ENCODE measurements around the gene NPY. TPM values are rescaled to one million over a fixed set of nuclear protein-coding genes. Genes with fewer than 3 reads are reported as not detected.

NPY gene
- total RNA-seq (2021; ENCODE audit: unreplicated experiment) (not detected), Bru-seq, nascent RNA (not detected), BruChase-seq, experiment 1, labeled RNA remaining after a 2-hour chase (percentile 9 among the genes with signal in this experiment), BruChase-seq, experiment 2, labeled RNA remaining after a 6-hour chase (not detected)
- polyA plus RNA-seq (2012; ENCODE audit: insufficient read length) = not detected
- long read RNA-seq = 0 reads

DNA sequence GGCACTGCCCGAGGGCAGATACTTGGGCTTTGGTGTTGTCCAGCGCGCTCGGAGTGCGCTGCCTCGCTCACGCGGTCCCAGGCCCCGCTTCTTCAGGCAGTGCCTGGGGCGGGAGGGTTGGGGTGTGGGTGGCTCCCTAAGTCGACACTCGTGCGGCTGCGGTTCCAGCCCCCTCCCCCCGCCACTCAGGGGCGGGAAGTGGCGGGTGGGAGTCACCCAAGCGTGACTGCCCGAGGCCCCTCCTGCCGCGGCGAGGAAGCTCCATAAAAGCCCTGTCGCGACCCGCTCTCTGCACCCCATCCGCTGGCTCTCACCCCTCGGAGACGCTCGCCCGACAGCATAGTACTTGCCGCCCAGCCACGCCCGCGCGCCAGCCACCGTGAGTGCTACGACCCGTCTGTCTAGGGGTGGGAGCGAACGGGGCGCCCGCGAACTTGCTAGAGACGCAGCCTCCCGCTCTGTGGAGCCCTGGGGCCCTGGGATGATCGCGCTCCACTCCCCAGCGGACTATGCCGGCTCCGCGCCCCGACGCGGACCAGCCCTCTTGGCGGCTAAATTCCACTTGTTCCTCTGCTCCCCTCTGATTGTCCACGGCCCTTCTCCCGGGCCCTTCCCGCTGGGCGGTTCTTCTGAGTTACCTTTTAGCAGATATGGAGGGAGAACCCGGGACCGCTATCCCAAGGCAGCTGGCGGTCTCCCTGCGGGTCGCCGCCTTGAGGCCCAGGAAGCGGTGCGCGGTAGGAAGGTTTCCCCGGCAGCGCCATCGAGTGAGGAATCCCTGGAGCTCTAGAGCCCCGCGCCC is at the start of gene NPY:
NPY (plus strand) TSS at position 294 of the 802 bp plus-strand sequence. CDS start 1,051 bp downstream, outside the sequence.
- POLR2A ChIA-PET = interaction anchor here (0.7 kb wide), 1 partner anchor 519 kb away, joined by 3 read pairs; no protein-coding TSS in a partner anchor

DNA sequence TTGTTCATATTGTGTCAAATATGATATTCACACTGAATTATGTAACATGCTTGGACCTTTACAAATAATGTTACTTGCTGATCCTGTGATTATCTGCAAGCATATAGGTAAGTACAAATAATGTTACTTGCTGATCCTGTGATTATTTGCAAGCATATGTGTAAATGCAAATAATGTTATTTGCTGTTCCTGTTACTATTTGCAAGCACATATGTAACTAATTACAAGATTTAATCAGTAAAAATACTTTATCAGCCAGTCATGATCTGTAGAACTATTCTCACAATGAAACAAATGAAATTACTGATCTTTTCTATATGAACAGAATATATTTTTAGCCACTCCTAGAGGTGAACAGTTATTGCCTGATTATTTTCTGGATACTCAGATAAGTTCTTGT is 44.7 kb upstream of the NPY start:
- H3K27me3 ChIP-seq (ENCODE audit: control insufficient read depth, insufficient read depth, low read length) = peaks cover 10% of the 10 kb centered on the region; the same call in 1 of the 2 replicates
- in situ Hi-C loops (cut with HindIII; ENCODE audit: low pct_unique_long_range_greater_than_20kb, low sequenced_read_pairs) (no loop called here), intact Hi-C loops (cut with micrococcal nuclease; ENCODE audit: unreplicated experiment) (no loop called here)
- H3K36me3 ChIP-seq (ENCODE audit: control insufficient read depth, insufficient read depth, low read length) = no peaks in the 10 kb centered on the region
- no TSS peak for BruUV-seq (replicated peaks)
- H3K4me1 ChIP-seq (ENCODE audit: control insufficient read depth, insufficient read depth, low read length) = no peaks in the 10 kb centered on the region
- ATAC-seq (no peak), DNase-seq (ENCODE audit: low read depth, low spot score) (no peak)
- no peak overlapping the region for H3K27ac ChIP-seq (ENCODE audit: low read length)
- TF ChIP-seq POLR2AphosphoS5 (IDR thresholded peaks at IDR 0.05; ENCODE audit: low read depth, low read length) = no peak
- TF ChIP-seq, protein P1, sequence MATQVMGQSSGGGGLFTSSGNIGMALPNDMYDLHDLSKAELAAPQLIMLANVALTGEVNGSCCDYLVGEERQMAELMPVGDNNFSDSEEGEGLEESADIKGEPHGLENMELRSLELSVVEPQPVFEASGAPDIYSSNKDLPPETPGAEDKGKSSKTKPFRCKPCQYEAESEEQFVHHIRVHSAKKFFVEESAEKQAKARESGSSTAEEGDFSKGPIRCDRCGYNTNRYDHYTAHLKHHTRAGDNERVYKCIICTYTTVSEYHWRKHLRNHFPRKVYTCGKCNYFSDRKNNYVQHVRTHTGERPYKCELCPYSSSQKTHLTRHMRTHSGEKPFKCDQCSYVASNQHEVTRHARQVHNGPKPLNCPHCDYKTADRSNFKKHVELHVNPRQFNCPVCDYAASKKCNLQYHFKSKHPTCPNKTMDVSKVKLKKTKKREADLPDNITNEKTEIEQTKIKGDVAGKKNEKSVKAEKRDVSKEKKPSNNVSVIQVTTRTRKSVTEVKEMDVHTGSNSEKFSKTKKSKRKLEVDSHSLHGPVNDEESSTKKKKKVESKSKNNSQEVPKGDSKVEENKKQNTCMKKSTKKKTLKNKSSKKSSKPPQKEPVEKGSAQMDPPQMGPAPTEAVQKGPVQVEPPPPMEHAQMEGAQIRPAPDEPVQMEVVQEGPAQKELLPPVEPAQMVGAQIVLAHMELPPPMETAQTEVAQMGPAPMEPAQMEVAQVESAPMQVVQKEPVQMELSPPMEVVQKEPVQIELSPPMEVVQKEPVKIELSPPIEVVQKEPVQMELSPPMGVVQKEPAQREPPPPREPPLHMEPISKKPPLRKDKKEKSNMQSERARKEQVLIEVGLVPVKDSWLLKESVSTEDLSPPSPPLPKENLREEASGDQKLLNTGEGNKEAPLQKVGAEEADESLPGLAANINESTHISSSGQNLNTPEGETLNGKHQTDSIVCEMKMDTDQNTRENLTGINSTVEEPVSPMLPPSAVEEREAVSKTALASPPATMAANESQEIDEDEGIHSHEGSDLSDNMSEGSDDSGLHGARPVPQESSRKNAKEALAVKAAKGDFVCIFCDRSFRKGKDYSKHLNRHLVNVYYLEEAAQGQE (IDR thresholded peaks at IDR 0.05; ENCODE audit: insufficient read depth in 1 of 2, low read depth in 2 of 2, low read length in 1 of 2) = no peak
- TF ChIP-seq SIN3A (IDR thresholded peaks at IDR 0.05; ENCODE audit: borderline replicate concordance, insufficient read depth, low read depth, low read length) = no peak
- TF ChIP-seq, protein P2, sequence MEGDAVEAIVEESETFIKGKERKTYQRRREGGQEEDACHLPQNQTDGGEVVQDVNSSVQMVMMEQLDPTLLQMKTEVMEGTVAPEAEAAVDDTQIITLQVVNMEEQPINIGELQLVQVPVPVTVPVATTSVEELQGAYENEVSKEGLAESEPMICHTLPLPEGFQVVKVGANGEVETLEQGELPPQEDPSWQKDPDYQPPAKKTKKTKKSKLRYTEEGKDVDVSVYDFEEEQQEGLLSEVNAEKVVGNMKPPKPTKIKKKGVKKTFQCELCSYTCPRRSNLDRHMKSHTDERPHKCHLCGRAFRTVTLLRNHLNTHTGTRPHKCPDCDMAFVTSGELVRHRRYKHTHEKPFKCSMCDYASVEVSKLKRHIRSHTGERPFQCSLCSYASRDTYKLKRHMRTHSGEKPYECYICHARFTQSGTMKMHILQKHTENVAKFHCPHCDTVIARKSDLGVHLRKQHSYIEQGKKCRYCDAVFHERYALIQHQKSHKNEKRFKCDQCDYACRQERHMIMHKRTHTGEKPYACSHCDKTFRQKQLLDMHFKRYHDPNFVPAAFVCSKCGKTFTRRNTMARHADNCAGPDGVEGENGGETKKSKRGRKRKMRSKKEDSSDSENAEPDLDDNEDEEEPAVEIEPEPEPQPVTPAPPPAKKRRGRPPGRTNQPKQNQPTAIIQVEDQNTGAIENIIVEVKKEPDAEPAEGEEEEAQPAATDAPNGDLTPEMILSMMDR (IDR thresholded peaks at IDR 0.05) = no peak
- no peak for TF ChIP-seq TCF7L2 (IDR thresholded peaks at IDR 0.05; ENCODE audit: low read depth, low read length)
- no peak overlapping the region for H3K4me3 ChIP-seq (ENCODE audit: low read depth in 2 of 2, low read length in 2 of 2)
- ChIA-PET CTCF (interaction anchor here (0.7 kb wide), 1 partner anchor 472 kb away, joined by 15 read pairs; no protein-coding TSS in a partner anchor), POLR2A (no interaction called here)
- H3K9me3 ChIP-seq (ENCODE audit: control insufficient read depth, insufficient read depth, low read depth, low read length) = no peaks in the 10 kb centered on the region

More for the DNA sequence above, at the start of gene NPY:
- Histone ChIP-seq H3K4me3 (ENCODE audit: low read depth in 2 of 2, low read length in 2 of 2) (peak within 1 kb of the TSS; percentile 1 to 12; a peak in 2 of 4 replicates), H3K9me3 (ENCODE audit: control insufficient read depth, insufficient read depth, low read depth, low read length) (no peaks in the 10 kb centered on the region), H3K36me3 (ENCODE audit: control insufficient read depth, insufficient read depth, low read length) (no peaks in the 10 kb centered on the region), H3K27me3 (ENCODE audit: control insufficient read depth, insufficient read depth, low read length) (peaks cover 35% of the 10 kb centered on the region), H3K4me1 (ENCODE audit: control insufficient read depth, insufficient read depth, low read length) (peaks cover 3% of the 10 kb centered on the region; the same call in 1 of the 2 replicates), H3K27ac (ENCODE audit: low read length) (no peak within 1 kb of the TSS)
- CTCF ChIA-PET = no interaction called here
- no peak for TF ChIP-seq SIN3A (IDR thresholded peaks at IDR 0.05; ENCODE audit: borderline replicate concordance, insufficient read depth, low read depth, low read length)
- TF ChIP-seq, protein P1 (IDR thresholded peaks at IDR 0.05; ENCODE audit: insufficient read depth in 1 of 2, low read depth in 2 of 2, low read length in 1 of 2) = no peak
- no peak for TF ChIP-seq POLR2AphosphoS5 (IDR thresholded peaks at IDR 0.05; ENCODE audit: low read depth, low read length)
- TF ChIP-seq TCF7L2 (IDR thresholded peaks at IDR 0.05; ENCODE audit: low read depth, low read length) = no peak
- TF ChIP-seq, protein P2 (IDR thresholded peaks at IDR 0.05) = no peak
- in situ Hi-C loops (cut with HindIII; ENCODE audit: low pct_unique_long_range_greater_than_20kb, low sequenced_read_pairs) (no loop called here), intact Hi-C loops (cut with micrococcal nuclease; ENCODE audit: unreplicated experiment) (no loop called here)
- ATAC-seq (peak; percentile 54), DNase-seq (ENCODE audit: low read depth, low spot score) (no peak)
- BruUV-seq (replicated peaks) = no TSS peak

All from Panc1 (cell line).